Tibial nerve (tissue), 4 donors: Measurements from ENCODE around the gene HOXB7. TPM values are rescaled to one million over a fixed set of nuclear protein-coding genes. Genes with fewer than 3 reads are reported as not detected.
A peak's percentile ranks its signal among the peaks of the same experiment; 100 is the strongest.

ENCODE experiments used
- DNase-seq, 2 donors: peaks; one replicate each; pipeline ENCODE4 v3.0.0-alpha.2; 2019; ENCODE audit warnings: low spot score in 2 of 2
- H3K27ac ChIP-seq, 4 donors: fragments of 200-600 bp; sonication (generic) in 3 of 4; one replicate each; pipeline ENCODE4 v1.5.1; 2017 to 2019; ENCODE audit warnings: mild to moderate bottlenecking in 1 of 4
- H3K27me3 ChIP-seq, 2 donors: fragments of 200-600 bp; sonication (generic) in 1 of 2; one replicate each; pipeline versions ENCODE4 v1.5.1 to v1.6.0; 2017 to 2019
- H3K36me3 ChIP-seq, 3 donors: fragments of 200-600 bp; sonication (generic); one replicate each; pipeline ENCODE4 v1.5.1; 2018 to 2019
- H3K4me1 ChIP-seq, 4 donors: fragments of 200-600 bp; sonication (generic) in 3 of 4; one replicate each; pipeline ENCODE4 v1.5.1; 2017 to 2019
- H3K4me3 ChIP-seq, 4 donors: fragments of 200-600 bp; sonication (generic) in 3 of 4; one replicate each; pipeline ENCODE4 v1.5.1; 2017 to 2019; ENCODE audit warnings: mild to moderate bottlenecking in 1 of 4, moderate library complexity in 1 of 4
- H3K9me3 ChIP-seq, 4 donors: fragments of 200-600 bp; sonication (generic) in 3 of 4; one replicate each; pipeline ENCODE4 v1.5.1; 2017 to 2019
- EP300 ChIP-seq, 2 donors: sonication (generic); formaldehyde crosslinking; IDR thresholded peaks; one replicate each; pipeline ENCODE4 v1.6.1; 2017; ENCODE audit warnings: antibody characterized with exemption in 2 of 2, mild to moderate bottlenecking in 1 of 2
- POLR2A ChIP-seq, 2 donors: fragments of 450-650 bp; IDR thresholded peaks; one replicate each; pipeline ENCODE4 v1.6.1; 2017; ENCODE audit warnings: antibody characterized with exemption in 2 of 2, mild to moderate bottlenecking in 2 of 2, moderate library complexity in 2 of 2
- WGBS, 2 donors: methylation state at CpG; one replicate each; pipeline ENCODE4 v1.1.5; 2018; 5-methylcytosine and 5-hydroxymethylcytosine counted together
- total RNA-seq, 4 donors: library from RNA; depleted of rRNA; stranded (reverse); fragments of >200 nt; gene quantifications; one replicate each; pipeline ENCODE4 v1.1.0, GENCODE V29; 2016
- TF ChIP-seq, protein P1 (sequence below), 5 experiments: fragments of 200-600 bp in 3 of 5; fragments of 450-650 bp in 2 of 5; sonication (generic) in 3 of 5; IDR thresholded peaks; one replicate each; pipeline ENCODE4 v1.5.1; 2016 to 2019; ENCODE audit warnings: antibody characterized with exemption in 5 of 5, mild to moderate bottlenecking in 3 of 5, moderate library complexity in 2 of 5

HOXB7 gene
- total RNA-seq, 4 donors from 2014 or later: 1.8 to 4.0 (median 2.3) TPM

DNA sequence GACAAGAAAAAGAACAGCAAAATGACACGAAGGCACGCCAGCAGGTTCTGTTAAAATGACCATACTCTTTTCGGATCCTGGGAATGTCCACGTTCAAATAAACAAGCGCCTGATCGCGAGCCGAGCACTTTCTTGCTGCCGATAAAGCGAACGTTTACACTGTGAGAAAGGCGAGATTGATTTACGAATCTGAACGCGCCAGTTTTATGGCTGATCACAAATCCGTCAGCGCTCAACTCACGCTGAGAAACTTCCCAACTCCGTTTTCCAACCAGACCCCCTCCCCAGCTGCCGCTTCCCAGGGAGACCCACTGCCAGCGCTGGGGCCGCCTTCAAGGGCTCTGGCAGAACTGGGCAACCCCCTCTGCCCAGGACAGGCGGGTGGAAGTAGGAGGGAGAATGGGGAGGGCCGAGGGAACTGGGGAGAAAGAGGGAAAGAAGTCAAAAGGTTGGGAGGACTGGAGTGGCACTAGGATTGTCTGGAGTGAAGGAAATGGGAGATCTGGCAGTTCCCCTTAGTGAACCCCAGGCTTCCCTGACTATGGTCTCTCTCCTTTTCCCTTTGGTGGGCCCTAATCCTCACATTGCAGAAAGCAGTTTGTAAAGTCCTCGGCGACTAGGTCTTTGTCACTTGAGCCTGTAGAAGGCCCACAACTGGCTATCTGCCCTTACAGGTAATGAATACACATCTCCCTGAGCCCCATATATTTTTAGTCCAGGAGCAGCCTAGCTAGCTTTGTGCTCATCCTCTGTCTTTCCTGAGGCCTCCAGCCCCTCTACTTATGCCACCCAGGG is 39.6 kb downstream of the HOXB7 start:
- Histone ChIP-seq H3K9me3 (no peaks in the 10 kb centered on the region), H3K27ac (peak overlapping the region; percentile 19 to 85 (median 82)), H3K27me3 (peaks cover 0 to 89% of the 10 kb centered on the region in 2 donors), H3K36me3 (no peaks in the 10 kb centered on the region), H3K4me1 (peaks cover 0 to 68% (median 8%) of the 10 kb centered on the region in 4 donors), H3K4me3 (peak overlapping the region in 3 of 4 donors; percentile 3 to 20 (median 9))
- DNase-seq: no peak
- 31 to 34% methylated on average over 26 of the region's 26 CpGs for WGBS, 2 donors
- TF ChIP-seq EP300 (IDR thresholded peaks at IDR 0.05): peak in 1 of 2 donors; percentile 39
- no peak for TF ChIP-seq POLR2A (IDR thresholded peaks at IDR 0.05)

DNA sequence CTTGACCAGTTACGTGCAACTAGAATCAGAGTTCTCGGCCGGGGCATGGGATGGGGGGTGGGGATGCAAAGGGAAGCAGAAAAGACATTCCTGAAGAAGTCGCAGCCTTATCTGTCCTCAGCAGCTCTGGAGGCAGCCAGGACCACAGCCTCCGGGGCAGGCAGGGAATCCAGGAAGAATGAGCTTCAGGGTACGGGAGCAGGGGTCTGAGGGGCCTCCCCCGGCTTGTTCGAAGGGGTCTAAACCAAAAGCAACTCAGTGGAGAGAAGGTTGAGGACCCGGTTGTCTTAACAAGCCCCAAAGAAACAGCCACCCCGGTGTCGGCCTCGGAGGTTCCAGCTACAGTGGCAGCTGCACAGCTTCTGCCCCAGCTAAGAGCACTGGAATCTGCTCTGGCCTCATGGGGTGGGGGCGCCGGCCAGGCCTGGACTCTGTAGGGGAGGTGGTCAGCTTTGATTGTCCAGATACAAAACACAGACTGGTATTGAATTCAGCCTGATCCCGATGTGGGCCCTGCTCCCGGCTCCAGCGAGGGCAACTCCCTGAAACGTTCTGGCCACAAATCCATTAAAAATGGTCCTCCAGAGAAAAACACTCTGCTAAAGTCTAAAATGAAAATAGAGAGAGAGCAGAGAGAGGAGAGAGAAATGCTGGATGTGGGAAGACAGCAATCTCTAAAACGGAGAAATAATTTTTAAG is 40.3 kb downstream of the HOXB7 start:
- Histone ChIP-seq H3K4me1 (peaks cover 0 to 62% (median 8%) of the 10 kb centered on the region in 4 donors), H3K36me3 (no peaks in the 10 kb centered on the region), H3K4me3 (peak overlapping the region in 2 of 4 donors; percentile 9 to 20), H3K27me3 (peaks cover 0 to 89% of the 10 kb centered on the region in 2 donors), H3K27ac (peak overlapping the region; percentile 19 to 85 (median 82)), H3K9me3 (no peaks in the 10 kb centered on the region)
- WGBS, 2 donors: 9 to 18% methylated on average over 19 of the region's 19 CpGs
- no peak for DNase-seq
- TF ChIP-seq, protein P1, sequence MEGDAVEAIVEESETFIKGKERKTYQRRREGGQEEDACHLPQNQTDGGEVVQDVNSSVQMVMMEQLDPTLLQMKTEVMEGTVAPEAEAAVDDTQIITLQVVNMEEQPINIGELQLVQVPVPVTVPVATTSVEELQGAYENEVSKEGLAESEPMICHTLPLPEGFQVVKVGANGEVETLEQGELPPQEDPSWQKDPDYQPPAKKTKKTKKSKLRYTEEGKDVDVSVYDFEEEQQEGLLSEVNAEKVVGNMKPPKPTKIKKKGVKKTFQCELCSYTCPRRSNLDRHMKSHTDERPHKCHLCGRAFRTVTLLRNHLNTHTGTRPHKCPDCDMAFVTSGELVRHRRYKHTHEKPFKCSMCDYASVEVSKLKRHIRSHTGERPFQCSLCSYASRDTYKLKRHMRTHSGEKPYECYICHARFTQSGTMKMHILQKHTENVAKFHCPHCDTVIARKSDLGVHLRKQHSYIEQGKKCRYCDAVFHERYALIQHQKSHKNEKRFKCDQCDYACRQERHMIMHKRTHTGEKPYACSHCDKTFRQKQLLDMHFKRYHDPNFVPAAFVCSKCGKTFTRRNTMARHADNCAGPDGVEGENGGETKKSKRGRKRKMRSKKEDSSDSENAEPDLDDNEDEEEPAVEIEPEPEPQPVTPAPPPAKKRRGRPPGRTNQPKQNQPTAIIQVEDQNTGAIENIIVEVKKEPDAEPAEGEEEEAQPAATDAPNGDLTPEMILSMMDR (IDR thresholded peaks at IDR 0.05): no peak
- TF ChIP-seq EP300 (IDR thresholded peaks at IDR 0.05) (no peak), POLR2A (IDR thresholded peaks at IDR 0.05) (no peak)

DNA sequence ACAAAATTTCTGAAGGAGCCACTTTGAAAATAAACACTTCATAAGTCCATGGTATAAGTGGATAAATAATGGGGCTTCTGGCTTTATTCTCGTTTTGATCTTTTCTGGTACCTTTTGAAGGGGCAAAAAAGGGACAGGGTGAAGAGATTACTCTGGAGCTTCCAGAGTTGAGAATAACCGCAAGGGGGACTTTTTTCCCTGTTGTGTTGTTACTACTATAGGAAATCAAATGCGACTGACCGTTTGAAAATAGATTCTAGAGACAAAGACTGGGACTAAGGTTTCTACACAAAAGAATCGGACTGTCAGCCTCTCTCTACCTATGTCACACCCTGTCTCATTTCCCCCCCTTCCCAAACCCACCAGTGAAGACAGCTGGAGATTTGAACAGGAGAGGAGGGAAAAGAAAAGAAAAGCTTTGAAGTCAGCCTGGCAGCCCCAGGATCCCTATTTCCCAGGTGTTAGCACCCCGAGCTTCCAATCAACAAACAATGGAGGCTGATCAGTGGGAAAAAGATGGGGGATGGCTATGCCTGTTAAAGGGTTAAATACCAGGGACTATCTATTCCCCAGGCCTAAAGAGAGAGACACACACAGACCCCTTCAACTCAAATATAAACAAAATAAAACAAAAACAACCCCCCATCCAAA is 41.0 kb downstream of the HOXB7 start:
- 42 to 44% methylated on average over 6 of the region's 6 CpGs for WGBS, 2 donors

DNA sequence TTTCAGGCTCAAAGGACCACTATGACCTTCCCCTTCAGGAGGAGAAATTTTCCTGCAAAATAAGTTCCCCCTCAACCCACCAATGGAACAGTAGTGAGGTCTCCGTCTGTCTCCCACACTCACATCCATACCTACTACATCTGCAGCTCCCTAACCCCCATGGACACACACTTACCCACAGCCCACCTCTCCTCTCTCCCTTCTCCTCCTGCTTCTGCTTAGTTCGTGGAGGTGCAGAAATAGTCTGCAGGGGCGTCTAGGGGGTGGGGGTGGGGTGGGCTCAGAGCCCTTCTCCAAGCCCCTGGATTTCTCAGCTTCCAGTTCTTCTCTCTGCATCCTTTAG is 41.6 kb downstream of the HOXB7 start:
- Histone ChIP-seq H3K4me3 (peak overlapping the region in 1 of 4 donors; percentile 31), H3K36me3 (no peaks in the 10 kb centered on the region), H3K27me3 (peaks cover 0 to 89% of the 10 kb centered on the region in 2 donors), H3K4me1 (peaks cover 0 to 60% (median 8%) of the 10 kb centered on the region in 4 donors), H3K27ac (peak overlapping the region; percentile 38 to 85 (median 82)), H3K9me3 (no peaks in the 10 kb centered on the region)
- DNase-seq: no peak
- TF ChIP-seq, protein P1 (IDR thresholded peaks at IDR 0.05): no peak
- no peak for TF ChIP-seq POLR2A (IDR thresholded peaks at IDR 0.05)
- TF ChIP-seq EP300 (IDR thresholded peaks at IDR 0.05): no peak
- 20 to 28% methylated on average over 3 of the region's 3 CpGs for WGBS, 2 donors

More for the DNA sequence above, 41.0 kb downstream of the HOXB7 start:
- no peak for DNase-seq
- peaks cover 0 to 59% (median 8%) of the 10 kb centered on the region in 4 donors for H3K4me1 ChIP-seq
- H3K27me3 ChIP-seq: peaks cover 0 to 89% of the 10 kb centered on the region in 2 donors
- TF ChIP-seq EP300 (IDR thresholded peaks at IDR 0.05) (no peak), POLR2A (IDR thresholded peaks at IDR 0.05) (no peak)
- TF ChIP-seq, protein P1 (IDR thresholded peaks at IDR 0.05): peak in 1 of 5 experiments; percentile 12
- H3K9me3 ChIP-seq: no peaks in the 10 kb centered on the region
- peak overlapping the region; percentile 19 to 85 (median 82) for H3K27ac ChIP-seq
- no peaks in the 10 kb centered on the region for H3K36me3 ChIP-seq
- no peak overlapping the region for H3K4me3 ChIP-seq

DNA sequence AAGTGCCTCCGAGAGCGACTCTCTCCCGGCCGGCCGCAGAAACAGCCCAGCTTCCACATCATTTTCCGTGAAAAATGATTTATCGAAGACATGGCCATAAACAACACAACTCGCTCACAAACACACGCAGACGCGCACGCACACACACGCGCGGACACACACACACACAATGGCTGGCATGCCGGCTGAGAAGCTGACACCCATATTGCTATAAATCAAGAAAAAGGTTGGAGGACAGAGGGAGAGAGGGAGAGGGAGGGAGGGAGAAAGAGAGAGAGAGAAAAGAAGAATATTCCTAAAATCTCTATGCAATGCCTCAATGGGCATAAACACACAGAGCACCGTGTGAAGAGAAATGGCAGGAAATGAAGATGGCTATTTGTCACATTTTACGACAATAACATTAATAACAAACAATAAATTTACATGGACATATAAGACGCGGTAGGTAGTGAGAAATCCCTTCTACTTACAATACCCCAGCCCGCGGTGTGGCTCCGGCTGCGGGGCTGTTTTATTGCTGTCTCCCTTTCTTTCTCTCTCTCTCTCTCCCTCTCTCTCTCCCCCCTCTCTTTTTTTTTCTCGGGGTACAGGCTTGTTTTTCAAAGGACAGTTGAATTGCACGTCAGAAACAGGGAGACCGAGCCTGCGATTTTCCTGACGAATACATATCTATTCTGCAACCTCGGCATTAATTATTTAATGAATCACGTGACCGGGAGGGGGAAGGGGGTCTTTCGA is 42.1 kb downstream of the HOXB7 start:
- Histone ChIP-seq H3K27me3 (peaks cover 0 to 90% of the 10 kb centered on the region in 2 donors), H3K4me1 (peaks cover 0 to 66% (median 8%) of the 10 kb centered on the region in 4 donors), H3K36me3 (no peaks in the 10 kb centered on the region), H3K27ac (peak overlapping the region; percentile 38 to 85 (median 82)), H3K4me3 (peak overlapping the region; percentile 3 to 31 (median 8)), H3K9me3 (no peaks in the 10 kb centered on the region)
- no peak for DNase-seq
- TF ChIP-seq, protein P1 (IDR thresholded peaks at IDR 0.05): no peak
- TF ChIP-seq POLR2A (IDR thresholded peaks at IDR 0.05) (no peak), EP300 (IDR thresholded peaks at IDR 0.05) (no peak)
- 9 to 13% methylated on average over 33 of the region's 33 CpGs for WGBS, 2 donors
